Central memory CD8-positive, alpha-beta T cell (primary cell): ENCODE measurements around the gene MAPK8IP3.
A peak's percentile ranks its signal among the peaks of the same experiment; 100 is the strongest.
"Not testable (repeated sequence)": the region's sequence is repeated elsewhere in the genome, so short reads cannot be mapped to it uniquely, and the experiment has no call there.

ENCODE experiments used
- ATAC-seq: fragments of 150-1000 bp; cut with Tn5 transposase; replicated peaks from 2 replicates; pipeline ENCODE4 v1.10.0; 2022; ENCODE audit warnings: mild to moderate bottlenecking, moderate FRiP score, moderate number of reproducible peaks; ENCODE audit not compliant: poor library complexity, severe bottlenecking; ENCODE audit errors: extremely low read depth
- DNase-seq, 2 donors: peaks; one replicate each; pipeline ENCODE4 v3.0.0; 2021; ENCODE audit warnings: low spot score in 2 of 2
- H3K27ac Mint-ChIP-seq: one replicate; pipeline ENCODE4 v1.8.0; 2022; ENCODE audit warnings: low read depth, mild to moderate bottlenecking, moderate library complexity, mixed read lengths
- H3K27me3 Mint-ChIP-seq: one replicate; pipeline ENCODE4 v1.8.0; 2022; ENCODE audit warnings: mixed read lengths
- H3K36me3 Mint-ChIP-seq: one replicate; pipeline ENCODE4 v1.8.0; 2022; ENCODE audit warnings: mild to moderate bottlenecking, moderate library complexity, mixed read lengths; ENCODE audit not compliant: insufficient read depth
- H3K4me1 Mint-ChIP-seq: one replicate; pipeline ENCODE4 v1.8.0; 2022; ENCODE audit warnings: mixed read lengths
- H3K4me3 Mint-ChIP-seq: one replicate; pipeline ENCODE4 v1.8.0; 2022; ENCODE audit warnings: mild to moderate bottlenecking, moderate library complexity, mixed read lengths
- H3K9me3 Mint-ChIP-seq: one replicate; pipeline ENCODE4 v1.8.0; 2022; ENCODE audit warnings: mixed read lengths

Gene MAPK8IP3

GRCh38 chr16:1723450-1724147 lies 17.6 kb downstream of the MAPK8IP3 start:
- no peak for ATAC-seq
- Mint-ChIP-seq H3K4me1 (peaks cover 27% of the 10 kb centered on the region), H3K27me3 (no peaks in the 10 kb centered on the region), H3K4me3 (peak overlapping the region; percentile 38), H3K9me3 (no peaks in the 10 kb centered on the region), H3K27ac (peak overlapping the region; percentile 57), H3K36me3 (peaks cover 6% of the 10 kb centered on the region)
- peak in 1 of 2 donors; percentile 21 for DNase-seq

- H3K27me3 Mint-ChIP-seq = no peaks in the 10 kb centered on the region
- no peak for DNase-seq
- no peaks in the 10 kb centered on the region for H3K9me3 Mint-ChIP-seq
- H3K27ac Mint-ChIP-seq = no peak overlapping the region
- H3K4me3 Mint-ChIP-seq = no peak overlapping the region
- no peak for ATAC-seq
- H3K4me1 Mint-ChIP-seq = peaks cover 22% of the 10 kb centered on the region
- peaks cover 7% of the 10 kb centered on the region for H3K36me3 Mint-ChIP-seq
These were observed 18.5 kb downstream of the MAPK8IP3 start for GRCh38 chr16:1724491-1724890.

GRCh38 chr16:1726661-1727502 lies 20.9 kb downstream of the MAPK8IP3 start:
- H3K4me3 Mint-ChIP-seq = no peak overlapping the region
- no peaks in the 10 kb centered on the region for H3K9me3 Mint-ChIP-seq
- H3K36me3 Mint-ChIP-seq = peaks cover 13% of the 10 kb centered on the region
- no peaks in the 10 kb centered on the region for H3K27me3 Mint-ChIP-seq
- DNase-seq = no peak
- no peak overlapping the region for H3K27ac Mint-ChIP-seq
- no peak for ATAC-seq
- peaks cover 20% of the 10 kb centered on the region for H3K4me1 Mint-ChIP-seq

DNA sequence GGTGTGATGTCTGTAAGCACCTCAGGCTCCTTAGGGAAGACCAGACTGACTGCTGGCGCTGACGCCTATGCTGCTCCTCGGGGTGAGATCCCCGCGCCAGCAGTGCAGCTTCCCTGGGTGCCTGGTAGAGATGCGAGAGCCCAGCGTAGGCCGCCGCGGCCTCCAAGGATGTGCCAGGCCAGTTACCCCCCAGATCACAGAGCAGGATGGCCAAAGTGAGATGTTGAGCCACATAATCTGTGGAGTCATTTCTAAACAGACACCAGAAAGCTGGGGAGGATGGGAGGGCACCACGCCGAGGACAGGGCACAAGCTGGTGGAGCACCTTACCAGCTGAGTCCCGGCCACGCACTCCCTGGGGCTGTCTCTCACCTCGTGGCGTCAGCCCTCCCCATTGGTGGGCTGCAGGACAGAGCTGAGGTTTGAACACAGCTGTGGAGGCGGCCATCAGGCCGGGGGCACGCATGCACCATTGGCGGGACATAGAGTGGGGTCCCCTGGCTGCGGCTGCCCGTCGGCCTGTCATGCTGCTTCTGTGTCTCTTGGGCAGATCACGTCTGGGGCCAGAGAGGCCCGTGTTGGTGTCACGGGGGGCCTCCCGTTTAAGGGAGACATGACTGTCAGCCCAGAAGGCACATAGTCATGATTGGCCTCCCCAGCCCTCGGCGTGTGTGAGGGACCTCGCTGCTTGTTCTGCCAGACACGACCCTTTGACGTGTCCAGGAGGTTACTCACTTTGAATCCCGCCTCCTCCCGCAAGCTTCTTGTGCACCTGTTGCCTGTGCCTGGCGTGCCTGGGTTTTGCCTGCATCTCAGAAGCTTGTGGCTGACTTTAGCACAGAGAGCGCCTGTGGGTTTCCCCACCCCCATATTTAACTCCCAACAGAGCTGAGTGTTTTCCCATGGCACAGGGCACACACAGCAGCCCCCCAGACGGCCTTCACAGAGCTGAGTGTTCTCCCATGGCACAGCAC lies 21.9 kb downstream of the MAPK8IP3 start:
- Mint-ChIP-seq H3K27me3 (no peaks in the 10 kb centered on the region), H3K27ac (no peak overlapping the region), H3K4me3 (no peak overlapping the region), H3K9me3 (no peaks in the 10 kb centered on the region), H3K4me1 (peaks cover 15% of the 10 kb centered on the region), H3K36me3 (peaks cover 13% of the 10 kb centered on the region)
- ATAC-seq = no peak
- no peak for DNase-seq

DNA sequence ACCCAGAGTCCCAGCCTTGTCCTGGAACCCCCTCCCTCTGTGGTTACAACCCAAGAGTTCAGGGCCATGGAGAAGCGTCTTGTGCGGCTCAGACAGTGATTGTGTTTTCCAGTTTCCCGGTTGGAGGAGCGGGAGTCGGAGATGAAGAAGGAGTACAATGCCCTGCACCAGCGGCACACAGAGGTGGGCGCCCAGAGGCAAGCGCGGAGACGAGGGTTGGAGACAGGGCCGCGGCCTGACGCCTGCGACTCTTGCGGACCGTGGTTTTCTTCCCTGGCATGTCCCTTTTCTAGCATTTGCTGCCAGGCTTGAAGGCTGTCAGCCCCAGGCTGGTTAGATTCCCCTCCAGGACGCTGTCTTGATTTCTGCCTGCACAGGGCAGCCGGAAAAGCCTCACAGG lies 23.0 kb downstream of the MAPK8IP3 start:
- peaks cover 13% of the 10 kb centered on the region for H3K36me3 Mint-ChIP-seq
- no peaks in the 10 kb centered on the region for H3K27me3 Mint-ChIP-seq
- H3K9me3 Mint-ChIP-seq = no peaks in the 10 kb centered on the region
- no peak overlapping the region for H3K4me3 Mint-ChIP-seq
- DNase-seq (no peak), ATAC-seq (no peak)
- peaks cover 8% of the 10 kb centered on the region for H3K4me1 Mint-ChIP-seq
- no peak overlapping the region for H3K27ac Mint-ChIP-seq

DNA sequence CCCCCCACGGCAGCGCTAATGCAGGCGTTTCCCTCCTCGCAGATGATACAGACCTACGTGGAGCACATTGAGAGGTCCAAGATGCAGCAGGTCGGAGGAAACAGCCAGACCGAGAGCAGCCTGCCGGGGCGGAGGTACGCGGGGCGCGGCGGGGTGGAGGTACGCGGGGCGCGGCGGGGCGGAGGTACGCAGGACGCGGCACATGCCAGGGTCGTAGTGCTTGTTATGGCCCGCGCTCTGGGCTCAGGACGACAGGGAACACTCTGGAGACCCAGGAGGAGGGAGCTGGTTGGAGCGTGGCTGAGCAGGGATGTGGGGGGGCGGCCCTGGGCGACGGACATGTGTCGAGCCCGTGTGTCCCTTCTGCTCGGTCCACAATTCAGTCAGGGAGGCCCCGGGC lies 23.4 kb downstream of the MAPK8IP3 start:
- H3K27ac Mint-ChIP-seq = no peak overlapping the region
- H3K36me3 Mint-ChIP-seq = peaks cover 13% of the 10 kb centered on the region
- ATAC-seq (no peak), DNase-seq (no peak)
- H3K4me1 Mint-ChIP-seq = peaks cover 8% of the 10 kb centered on the region
- no peak overlapping the region for H3K4me3 Mint-ChIP-seq
- H3K9me3 Mint-ChIP-seq = no peaks in the 10 kb centered on the region
- no peaks in the 10 kb centered on the region for H3K27me3 Mint-ChIP-seq

- Mint-ChIP-seq H3K27me3 (no peaks in the 10 kb centered on the region), H3K9me3 (no peaks in the 10 kb centered on the region), H3K36me3 (peaks cover 15% of the 10 kb centered on the region), H3K4me1 (peaks cover 8% of the 10 kb centered on the region), H3K27ac (peak overlapping the region; percentile 53), H3K4me3 (no peak overlapping the region)
- ATAC-seq (no peak), DNase-seq (no peak)
These were observed 25.1 kb downstream of the MAPK8IP3 start for GRCh38 chr16:1731073-1731472.

DNA sequence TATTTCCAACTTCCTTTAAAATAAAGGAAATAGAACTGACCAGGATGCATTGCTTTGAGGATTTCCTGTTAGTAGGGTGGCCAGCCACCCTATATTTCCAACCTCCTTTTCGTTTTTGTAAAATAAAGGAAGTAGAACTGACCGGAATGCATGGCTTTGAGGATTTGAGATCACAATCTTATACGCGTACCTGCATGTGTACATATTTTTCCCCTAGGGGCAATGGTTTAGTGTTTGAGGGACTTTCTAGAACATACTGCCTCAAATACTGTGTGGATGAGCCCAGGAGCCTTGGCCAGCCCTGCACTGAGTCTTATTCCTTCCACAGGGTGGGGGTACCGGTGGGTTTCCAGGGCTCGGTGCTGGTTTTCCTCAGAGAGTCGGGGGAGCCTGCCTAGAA lies 25.6 kb downstream of the MAPK8IP3 start:
- H3K9me3 Mint-ChIP-seq = no peaks in the 10 kb centered on the region
- H3K27ac Mint-ChIP-seq = peak overlapping the region; percentile 53
- H3K4me1 Mint-ChIP-seq = peaks cover 8% of the 10 kb centered on the region
- H3K27me3 Mint-ChIP-seq = no peaks in the 10 kb centered on the region
- no peak for DNase-seq
- no peak overlapping the region for H3K4me3 Mint-ChIP-seq
- no peak for ATAC-seq
- peaks cover 15% of the 10 kb centered on the region for H3K36me3 Mint-ChIP-seq

- no peak for ATAC-seq
- DNase-seq = no peak
- no peaks in the 10 kb centered on the region for H3K27me3 Mint-ChIP-seq
- peaks cover 3% of the 10 kb centered on the region for H3K4me1 Mint-ChIP-seq
- no peak overlapping the region for H3K27ac Mint-ChIP-seq
- H3K9me3 Mint-ChIP-seq = no peaks in the 10 kb centered on the region
- no peak overlapping the region for H3K4me3 Mint-ChIP-seq
- peaks cover 11% of the 10 kb centered on the region for H3K36me3 Mint-ChIP-seq
These were observed 26.1 kb downstream of the MAPK8IP3 start for GRCh38 chr16:1732071-1732470.

DNA sequence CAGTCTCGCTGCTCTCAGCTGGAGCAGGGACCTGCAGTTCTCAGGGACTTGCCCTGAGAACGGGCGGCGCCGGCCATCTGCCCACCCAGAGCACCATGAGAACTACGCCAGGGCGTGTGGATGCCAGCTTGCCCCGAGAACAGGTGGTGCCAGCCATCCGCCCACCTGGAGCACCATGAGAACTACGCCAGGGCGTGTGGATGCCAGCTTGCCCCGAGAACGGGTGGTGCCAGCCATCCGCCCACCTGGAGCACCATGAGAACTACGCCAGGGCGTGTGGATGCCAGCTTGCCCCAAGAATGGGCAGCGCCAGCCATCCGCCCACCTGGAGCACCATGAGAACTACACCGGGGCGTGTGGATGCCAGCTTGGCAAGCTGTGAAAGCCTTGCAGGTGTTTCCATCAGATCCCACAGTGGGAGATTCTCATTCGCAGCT lies 26.6 kb downstream of the MAPK8IP3 start:
- H3K27ac Mint-ChIP-seq, H3K27me3 Mint-ChIP-seq, H3K4me3 Mint-ChIP-seq, H3K9me3 Mint-ChIP-seq, ATAC-seq, DNase-seq, H3K4me1 Mint-ChIP-seq: not testable (repeated sequence)
- peaks cover 11% of the 10 kb centered on the region for H3K36me3 Mint-ChIP-seq

DNA sequence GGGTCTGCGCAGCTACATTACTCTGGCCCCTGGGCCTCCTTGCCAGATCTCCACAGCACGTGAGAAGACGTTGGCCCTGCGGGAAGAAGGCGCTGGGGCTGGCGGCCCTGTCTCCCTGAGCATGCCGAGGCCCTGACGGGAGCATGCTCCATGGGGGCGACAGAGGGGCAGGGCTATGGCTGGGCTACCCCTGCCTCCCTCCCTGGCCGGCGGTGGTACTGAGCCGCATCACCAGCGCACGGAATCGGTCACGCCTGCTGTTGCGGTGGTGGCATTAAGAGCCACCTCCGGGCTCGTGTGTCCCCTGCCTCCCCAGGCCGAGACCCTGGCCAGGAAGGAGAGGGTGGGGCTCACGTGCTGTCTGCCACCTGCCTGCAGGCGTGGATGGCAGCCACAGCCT lies 28.1 kb downstream of the MAPK8IP3 start:
- H3K36me3 Mint-ChIP-seq = peaks cover 7% of the 10 kb centered on the region
- DNase-seq (no peak), ATAC-seq (no peak)
- H3K27ac Mint-ChIP-seq = no peak overlapping the region
- H3K4me3 Mint-ChIP-seq = no peak overlapping the region
- no peaks in the 10 kb centered on the region for H3K4me1 Mint-ChIP-seq
- no peaks in the 10 kb centered on the region for H3K27me3 Mint-ChIP-seq
- H3K9me3 Mint-ChIP-seq = no peaks in the 10 kb centered on the region

- no peak overlapping the region for H3K27ac Mint-ChIP-seq
- H3K27me3 Mint-ChIP-seq = no peaks in the 10 kb centered on the region
- DNase-seq (no peak), ATAC-seq (no peak)
- peaks cover 6% of the 10 kb centered on the region for H3K36me3 Mint-ChIP-seq
- H3K4me3 Mint-ChIP-seq = no peak overlapping the region
- H3K4me1 Mint-ChIP-seq = no peaks in the 10 kb centered on the region
- no peaks in the 10 kb centered on the region for H3K9me3 Mint-ChIP-seq
These were observed 28.8 kb downstream of the MAPK8IP3 start for GRCh38 chr16:1734816-1735215.
